Measurements from ENCODE around the gene PNMA6F.

The PNMA6F gene

DNA sequence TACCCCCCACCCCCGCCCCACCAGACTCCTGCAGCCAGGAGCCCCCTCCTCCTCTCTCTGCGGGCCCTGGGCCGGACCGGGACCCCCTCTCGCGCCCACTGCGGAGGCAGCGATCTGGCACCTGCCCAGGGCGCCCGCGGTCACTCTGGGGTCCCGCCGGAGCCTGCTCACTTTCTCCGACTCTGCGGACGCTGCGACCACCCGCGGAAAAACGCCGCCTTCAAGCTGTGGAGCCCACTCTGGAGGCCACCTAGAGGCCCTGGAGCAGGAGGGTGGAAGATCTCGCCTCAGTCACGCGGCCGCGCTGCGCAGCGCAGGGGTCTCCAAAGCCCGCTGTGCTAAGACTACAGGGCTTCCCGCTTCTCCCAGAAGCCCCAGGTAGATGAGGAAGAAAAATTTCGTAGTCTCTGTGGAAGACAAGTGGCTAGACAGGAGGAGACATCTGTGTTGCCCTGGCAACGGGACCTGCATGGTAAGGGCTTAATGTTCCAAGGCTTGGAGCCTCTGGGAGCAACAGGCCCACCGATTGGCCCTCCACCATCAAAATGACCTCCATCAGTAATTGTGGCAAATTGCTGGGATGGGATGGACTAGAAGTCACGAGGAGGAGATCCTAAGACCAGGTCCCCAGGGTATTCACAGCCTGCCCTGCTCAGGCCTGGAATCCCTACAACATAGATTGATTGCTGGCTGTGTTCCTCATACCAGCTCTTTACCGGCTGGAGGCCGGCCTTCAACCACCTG, at the start of gene PNMA6F:
PNMA6F (minus strand) TSS at position 387 of the 744 bp plus-strand sequence. CDS start 1,093 bp downstream, outside the sequence.
- in situ Hi-C loops (cut with MboI; ENCODE audit: low sequenced_read_pairs): no loop called here

DNA sequence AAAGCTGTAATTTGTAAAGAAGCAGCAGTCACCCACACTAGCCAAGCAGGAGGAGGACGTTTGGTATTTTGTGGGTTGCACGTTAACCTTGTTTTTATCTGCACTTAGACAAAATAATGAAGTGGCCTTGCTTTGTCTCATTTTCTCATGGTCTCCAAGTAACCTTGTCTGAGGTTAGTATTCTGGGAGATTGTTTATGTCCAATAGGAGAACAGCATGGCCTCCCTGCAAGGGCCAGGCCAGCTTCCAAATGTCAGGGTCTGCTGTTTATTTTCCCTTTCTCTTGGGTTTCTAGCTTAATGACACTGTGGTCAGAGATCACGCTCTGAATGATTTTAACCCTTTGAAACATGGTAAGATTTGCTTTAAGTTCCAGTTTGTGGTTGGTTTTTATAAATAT, 49.7 kb upstream of the PNMA6F start:
- in situ Hi-C loops (cut with MboI; ENCODE audit: low sequenced_read_pairs): no loop called here

DNA sequence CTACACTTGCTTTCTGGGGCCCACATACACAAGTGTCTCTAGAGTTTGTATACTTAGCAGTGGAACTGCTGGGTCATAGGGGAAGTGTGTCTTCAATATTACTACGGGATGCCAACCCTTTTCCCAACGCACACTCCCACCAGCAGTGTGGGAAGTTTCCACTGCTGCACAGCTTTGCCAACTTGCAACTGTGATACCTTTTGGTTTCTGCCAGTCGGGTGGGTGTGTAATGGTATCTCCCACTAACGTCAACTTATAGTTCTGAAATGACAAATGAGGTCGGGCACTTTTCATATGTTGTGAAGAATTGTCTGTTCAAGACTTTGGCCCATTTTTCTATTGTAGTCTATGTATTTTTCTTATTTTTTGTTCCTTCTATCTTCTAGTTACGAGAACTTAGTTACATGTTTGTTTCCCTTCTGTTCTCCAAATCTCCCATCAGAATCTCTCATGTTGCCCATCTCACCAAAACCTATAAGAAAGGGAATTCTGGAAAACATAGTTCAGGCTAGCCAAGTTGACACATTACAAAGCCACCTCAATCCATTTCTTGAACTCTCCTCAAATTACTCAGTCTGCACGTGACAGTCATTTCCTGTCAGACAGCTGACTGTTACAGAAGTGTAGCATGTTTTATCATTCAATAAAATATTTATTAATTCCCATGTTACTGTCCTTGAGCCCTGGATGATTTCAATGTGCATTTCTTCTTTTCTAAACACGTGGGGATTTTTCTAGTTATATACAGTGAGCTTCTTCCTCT, 48.9 kb upstream of the PNMA6F start:
- in situ Hi-C loops (cut with MboI; ENCODE audit: low sequenced_read_pairs): no loop called here

DNA sequence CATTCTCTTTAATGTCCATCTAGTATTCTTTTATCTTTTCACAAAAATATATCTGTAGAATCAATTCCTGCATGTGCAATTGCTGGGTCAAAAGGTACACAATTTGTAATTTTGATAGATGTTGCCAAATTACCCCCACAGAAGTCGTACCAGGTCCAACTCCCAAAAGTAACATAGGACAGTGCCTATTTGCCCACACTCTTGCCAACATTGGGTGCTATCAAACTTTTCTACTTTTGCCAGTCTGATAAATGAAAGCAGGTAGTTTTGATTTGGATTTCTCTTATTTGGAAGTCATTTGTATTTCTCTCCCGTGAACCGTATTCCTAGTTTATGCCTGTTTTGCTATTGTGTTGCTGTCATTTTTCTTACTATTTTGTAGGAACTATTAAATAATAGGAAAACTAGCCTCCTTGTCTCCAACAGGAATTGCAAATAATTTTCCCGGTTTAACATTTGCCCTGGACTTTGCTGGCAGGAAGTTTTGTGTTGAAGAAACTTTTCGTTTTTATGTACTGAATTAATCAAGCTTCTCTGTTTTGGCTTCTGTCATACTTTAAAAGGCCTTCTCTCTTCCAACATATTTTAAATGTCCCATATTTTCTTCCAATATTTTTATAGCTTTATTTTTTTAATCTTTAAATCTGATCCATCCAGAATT, 45.4 kb upstream of the PNMA6F start:
- in situ Hi-C loops (cut with MboI; ENCODE audit: low sequenced_read_pairs): no loop called here

- in situ Hi-C loops (cut with MboI; ENCODE audit: low sequenced_read_pairs): no loop called here
Observed at GRCh38 chrX:153366119-153366518, 44.6 kb upstream of the PNMA6F start.

GRCh38 chrX:153365670-153366069, 44.1 kb upstream of the PNMA6F start:
- in situ Hi-C loops (cut with MboI; ENCODE audit: low sequenced_read_pairs): no loop called here

GRCh38 chrX:153361781-153362397, 40.3 kb upstream of the PNMA6F start:
- in situ Hi-C loops (cut with MboI; ENCODE audit: low sequenced_read_pairs): no loop called here

DNA sequence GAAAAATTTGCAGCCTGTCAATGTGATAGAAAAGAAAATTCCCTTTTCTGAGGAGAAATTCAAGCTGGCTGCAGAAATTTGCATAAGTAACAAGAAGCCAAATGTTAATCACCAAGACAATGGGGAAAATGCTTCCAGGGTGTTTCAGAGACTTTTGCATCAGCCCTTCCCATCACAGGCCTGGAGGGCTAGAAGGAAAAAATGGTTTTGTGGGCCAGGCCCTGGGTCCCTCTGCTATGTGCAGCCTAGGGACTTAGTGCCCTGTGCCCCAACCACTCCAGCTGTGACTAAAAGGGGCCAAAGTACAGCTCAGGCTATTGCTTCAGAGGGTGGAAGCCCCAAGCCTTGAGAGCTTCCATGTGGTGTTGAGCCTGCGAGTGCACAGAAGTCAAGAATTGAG, 36.3 kb upstream of the PNMA6F start:
- in situ Hi-C loops (cut with MboI; ENCODE audit: low sequenced_read_pairs): no loop called here

DNA sequence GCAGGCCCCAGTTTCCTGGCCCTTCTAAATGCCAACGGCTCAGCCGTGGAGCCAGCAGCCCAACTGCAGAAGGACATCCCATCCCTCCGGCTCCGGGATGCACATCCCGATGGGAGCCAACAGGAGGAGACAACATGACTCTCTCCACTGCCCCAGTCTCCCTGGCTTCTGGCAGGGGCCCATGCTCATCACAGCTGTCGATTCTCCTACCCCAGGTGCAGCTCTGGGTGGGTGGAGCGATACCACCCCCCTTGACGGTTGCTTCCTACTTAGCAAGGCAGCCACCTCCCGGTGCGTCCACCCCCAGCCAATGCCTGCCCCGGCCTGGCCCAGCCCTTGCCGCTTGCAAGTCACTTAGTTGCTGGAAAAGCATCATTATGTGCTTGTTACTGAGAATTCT, 31.8 kb upstream of the PNMA6F start:
- in situ Hi-C loops (cut with MboI; ENCODE audit: low sequenced_read_pairs): no loop called here

DNA sequence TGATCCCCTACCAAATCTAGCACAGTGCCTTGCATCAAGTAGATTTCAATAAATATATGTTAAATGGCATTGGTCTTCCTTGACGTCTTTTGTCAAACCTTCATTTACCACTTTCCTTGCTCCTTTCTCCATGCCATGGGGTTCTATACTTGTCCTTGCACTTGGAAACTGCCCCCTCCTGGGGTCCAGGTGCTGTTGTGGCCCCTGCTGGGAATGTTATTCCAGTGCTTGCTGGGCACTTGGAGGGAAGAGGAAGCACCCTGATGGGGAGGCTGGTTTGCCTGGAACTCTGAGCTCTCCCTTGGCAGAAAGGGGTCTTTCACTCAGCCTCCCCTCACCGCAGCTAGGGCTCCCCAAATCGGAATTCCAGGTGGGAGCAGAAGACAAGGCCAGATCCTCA, 31.3 kb upstream of the PNMA6F start:
- in situ Hi-C loops (cut with MboI; ENCODE audit: low sequenced_read_pairs): no loop called here

- in situ Hi-C loops (cut with MboI; ENCODE audit: low sequenced_read_pairs): no loop called here
Observed at GRCh38 chrX:153351981-153352380, 30.4 kb upstream of the PNMA6F start.

DNA sequence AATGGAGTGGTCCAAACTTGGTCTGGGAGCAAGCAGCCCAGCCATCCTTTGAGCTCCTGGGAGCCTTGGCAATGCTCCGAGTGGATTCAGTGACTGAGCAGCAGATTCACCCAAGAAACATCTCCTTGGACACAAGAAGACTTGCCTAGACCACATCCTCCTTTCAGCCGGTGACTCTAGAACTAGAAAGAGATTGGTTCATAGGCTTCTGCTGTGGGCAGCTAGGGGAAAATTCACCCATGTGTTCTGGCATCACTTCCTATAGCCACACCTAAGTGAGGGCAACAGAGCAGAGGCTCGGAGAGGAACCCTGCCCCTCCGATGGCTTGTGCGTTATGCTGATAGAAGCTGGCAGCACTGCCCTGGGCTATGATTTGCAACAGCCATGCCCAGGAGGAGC, 28.4 kb upstream of the PNMA6F start:
- in situ Hi-C loops (cut with MboI; ENCODE audit: low sequenced_read_pairs): no loop called here

DNA sequence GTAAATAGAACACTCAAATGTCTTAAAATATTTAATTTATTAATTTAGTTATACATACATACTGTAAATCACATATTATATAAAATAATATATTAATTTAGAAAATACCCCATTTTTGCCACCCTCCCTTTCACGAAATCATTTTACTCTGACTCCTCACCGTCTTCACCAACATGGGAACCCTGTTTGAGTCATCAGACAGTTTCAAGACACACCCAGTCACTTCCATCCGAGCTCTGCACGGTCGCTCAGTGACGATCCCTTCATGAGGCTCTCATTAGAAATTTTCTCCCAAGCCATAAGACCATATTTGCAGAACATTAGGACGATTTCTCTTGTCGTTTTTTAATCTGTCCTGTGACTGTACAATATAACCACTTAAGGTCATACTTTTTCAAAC, 26.9 kb upstream of the PNMA6F start:
- in situ Hi-C loops (cut with MboI; ENCODE audit: low sequenced_read_pairs): no loop called here

- in situ Hi-C loops (cut with MboI; ENCODE audit: low sequenced_read_pairs): no loop called here
Observed at GRCh38 chrX:153347530-153347929, 26.0 kb upstream of the PNMA6F start.

GRCh38 chrX:153343674-153344073, 22.1 kb upstream of the PNMA6F start:
- in situ Hi-C loops (cut with MboI; ENCODE audit: low sequenced_read_pairs): no loop called here

- in situ Hi-C loops (cut with MboI; ENCODE audit: low sequenced_read_pairs): no loop called here
Observed at GRCh38 chrX:153342762-153343558, 21.4 kb upstream of the PNMA6F start.

GRCh38 chrX:153340111-153340510, 18.5 kb upstream of the PNMA6F start:
- in situ Hi-C loops (cut with MboI; ENCODE audit: low sequenced_read_pairs): no loop called here

DNA sequence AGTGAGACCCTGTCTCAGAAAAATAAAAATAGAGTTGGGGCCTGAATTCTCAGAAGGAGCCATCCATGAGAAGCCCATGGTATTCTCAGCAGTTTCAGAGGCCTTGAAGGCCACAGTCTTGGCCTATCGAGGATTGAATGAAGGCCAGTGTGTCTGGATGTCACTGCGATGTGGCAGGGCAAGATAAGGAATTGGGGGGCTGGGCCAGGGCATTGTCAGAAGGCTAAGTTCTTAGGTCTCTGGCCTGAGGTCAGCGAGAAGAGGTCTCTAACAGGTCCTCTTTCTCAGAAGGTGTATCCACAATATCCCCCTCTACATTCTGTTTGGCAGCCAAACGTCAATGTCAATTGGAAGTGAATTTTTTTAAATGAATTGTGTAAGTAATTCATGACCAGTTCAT, 18.1 kb upstream of the PNMA6F start:
- in situ Hi-C loops (cut with MboI; ENCODE audit: low sequenced_read_pairs): no loop called here

GRCh38 chrX:153338836-153339235, 17.3 kb upstream of the PNMA6F start:
- in situ Hi-C loops (cut with MboI; ENCODE audit: low sequenced_read_pairs): no loop called here

DNA sequence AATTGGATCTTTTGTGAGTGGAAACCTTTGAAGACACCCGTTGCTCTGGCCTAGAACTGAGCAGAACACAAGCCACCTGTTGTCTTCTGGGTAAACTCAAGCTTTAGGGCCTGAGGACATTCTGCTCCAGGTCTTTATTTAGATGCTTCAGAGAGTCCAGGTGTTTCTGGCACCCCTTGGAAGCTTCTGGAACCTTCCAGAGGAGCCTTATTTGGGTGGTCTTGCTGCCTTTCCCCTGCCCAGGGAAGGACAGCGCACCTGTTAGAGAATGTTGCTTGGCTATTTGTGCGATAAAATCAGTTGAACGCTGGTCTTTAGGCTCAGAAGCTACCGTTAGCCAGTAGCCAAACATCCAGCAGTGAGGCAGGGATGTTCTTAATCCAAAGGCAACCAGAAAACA, 15.4 kb upstream of the PNMA6F start:
- in situ Hi-C loops (cut with MboI; ENCODE audit: low sequenced_read_pairs): no loop called here
